NCI-H146 (cell line): ENCODE measurements around the gene ARFIP1.

Source experiments
- DNase-seq: peaks from one replicate; lab custom pipeline; 2025; lab: John Stamatoyannopoulos, UW

Gene ARFIP1

GRCh38 chr4:152939621-152940020 is 159.9 kb downstream of the ARFIP1 start:
- DNase-seq = no peak

GRCh38 chr4:152940461-152940860 is 160.7 kb downstream of the ARFIP1 start:
- DNase-seq = no peak

GRCh38 chr4:152941411-152941810 is 161.7 kb downstream of the ARFIP1 start:
- no peak for DNase-seq

GRCh38 chr4:152942346-152942745 is 162.6 kb downstream of the ARFIP1 start:
- DNase-seq = no peak

GRCh38 chr4:152943672-152944071 is 163.9 kb downstream of the ARFIP1 start:
- DNase-seq = no peak

- no peak for DNase-seq
Observed at GRCh38 chr4:152944666-152945320, 165.0 kb downstream of the ARFIP1 start.

- DNase-seq = no peak
Observed at GRCh38 chr4:152945639-152946038, 165.9 kb downstream of the ARFIP1 start.

- DNase-seq = no peak
Observed at GRCh38 chr4:152946446-152946845, 166.7 kb downstream of the ARFIP1 start.

GRCh38 chr4:152947311-152947710 is 167.6 kb downstream of the ARFIP1 start:
- DNase-seq = no peak

GRCh38 chr4:152949930-152950329 is 170.2 kb downstream of the ARFIP1 start:
- DNase-seq = no peak

- no peak for DNase-seq
Observed at GRCh38 chr4:152950402-152951274, 170.9 kb downstream of the ARFIP1 start.

- no peak for DNase-seq
Observed at GRCh38 chr4:152951348-152951747, 171.6 kb downstream of the ARFIP1 start.

- no peak for DNase-seq
Observed at GRCh38 chr4:152953514-152953913, 173.8 kb downstream of the ARFIP1 start.

GRCh38 chr4:152954741-152955140 is 175.0 kb downstream of the ARFIP1 start:
- DNase-seq = no peak

GRCh38 chr4:152956147-152956546 is 176.4 kb downstream of the ARFIP1 start:
- DNase-seq = no peak

GRCh38 chr4:152956650-152957436 is 177.1 kb downstream of the ARFIP1 start:
- no peak for DNase-seq

GRCh38 chr4:152957437-152958171 is 177.8 kb downstream of the ARFIP1 start:
- DNase-seq = no peak

GRCh38 chr4:152959080-152959479 is 179.3 kb downstream of the ARFIP1 start:
- DNase-seq = no peak

- no peak for DNase-seq
Observed at GRCh38 chr4:152960082-152960481, 180.3 kb downstream of the ARFIP1 start.

- no peak for DNase-seq
Observed at GRCh38 chr4:152961014-152961772, 181.4 kb downstream of the ARFIP1 start.

- DNase-seq = no peak
Observed at GRCh38 chr4:152961773-152962115, 182.0 kb downstream of the ARFIP1 start.
